ENCODE results near the gene AUNIP. TPM values are rescaled to one million over a fixed set of nuclear protein-coding genes. Genes with fewer than 3 reads are reported as not detected.

The AUNIP gene
- total RNA-seq, 1 experiment from 2014 or later, result 16.8 TPM

DNA sequence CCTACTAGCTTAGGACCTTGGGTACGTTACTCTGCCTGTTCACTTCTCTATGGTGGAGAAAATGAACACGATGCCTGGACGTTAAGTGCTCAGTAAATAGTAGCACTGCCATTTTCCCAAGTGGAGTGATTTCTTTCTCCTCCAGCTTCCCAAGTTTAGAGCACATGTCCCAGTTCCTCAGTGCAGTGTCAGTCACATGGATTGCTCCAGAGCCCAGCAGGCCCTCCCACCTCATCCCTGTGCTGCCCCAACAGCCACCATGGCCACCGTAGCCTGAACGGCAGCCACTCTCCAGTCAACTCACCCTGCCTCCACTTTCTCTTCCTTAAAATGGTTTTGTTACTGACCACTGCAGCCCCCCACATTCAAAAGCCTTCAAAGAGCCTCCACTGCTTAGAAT, 38.5 kb upstream of the AUNIP start:
- TF ChIP-seq, protein P1, sequence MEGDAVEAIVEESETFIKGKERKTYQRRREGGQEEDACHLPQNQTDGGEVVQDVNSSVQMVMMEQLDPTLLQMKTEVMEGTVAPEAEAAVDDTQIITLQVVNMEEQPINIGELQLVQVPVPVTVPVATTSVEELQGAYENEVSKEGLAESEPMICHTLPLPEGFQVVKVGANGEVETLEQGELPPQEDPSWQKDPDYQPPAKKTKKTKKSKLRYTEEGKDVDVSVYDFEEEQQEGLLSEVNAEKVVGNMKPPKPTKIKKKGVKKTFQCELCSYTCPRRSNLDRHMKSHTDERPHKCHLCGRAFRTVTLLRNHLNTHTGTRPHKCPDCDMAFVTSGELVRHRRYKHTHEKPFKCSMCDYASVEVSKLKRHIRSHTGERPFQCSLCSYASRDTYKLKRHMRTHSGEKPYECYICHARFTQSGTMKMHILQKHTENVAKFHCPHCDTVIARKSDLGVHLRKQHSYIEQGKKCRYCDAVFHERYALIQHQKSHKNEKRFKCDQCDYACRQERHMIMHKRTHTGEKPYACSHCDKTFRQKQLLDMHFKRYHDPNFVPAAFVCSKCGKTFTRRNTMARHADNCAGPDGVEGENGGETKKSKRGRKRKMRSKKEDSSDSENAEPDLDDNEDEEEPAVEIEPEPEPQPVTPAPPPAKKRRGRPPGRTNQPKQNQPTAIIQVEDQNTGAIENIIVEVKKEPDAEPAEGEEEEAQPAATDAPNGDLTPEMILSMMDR (IDR thresholded peaks at IDR 0.05; ENCODE audit: insufficient read depth in 1 of 2, low read depth in 1 of 2, low read length in 1 of 2, severe bottlenecking in 1 of 2, unreplicated experiment in 1 of 2), result no peak
- H3K27me3 ChIP-seq (replicated peaks; ENCODE audit: control insufficient read depth, insufficient read depth, low read length), result no peaks in the 10 kb centered on the region
- H3K4me3 ChIP-seq (ENCODE audit: low read depth, low read length), result no peak overlapping the region
- Mint-ChIP-seq H3K4me1 (ENCODE audit: low read depth, unreplicated experiment) (no peaks in the 10 kb centered on the region), H3K27ac (ENCODE audit: unreplicated experiment) (no peak overlapping the region), H3K9me3 (ENCODE audit: unreplicated experiment) (no peaks in the 10 kb centered on the region), H3K4me3 (ENCODE audit: unreplicated experiment) (no peak overlapping the region), H3K36me3 (ENCODE audit: insufficient read depth, unreplicated experiment) (peaks cover 28% of the 10 kb centered on the region), H3K27me3 (ENCODE audit: insufficient read depth, unreplicated experiment) (no peaks in the 10 kb centered on the region)
- H3K36me3 ChIP-seq (ENCODE audit: control insufficient read depth, insufficient read depth, low read length), result peaks cover 4% of the 10 kb centered on the region
- ChIA-PET POLR2A (no interaction called here), CTCF (interaction anchor here (5.4 kb wide), 1 partner anchor 101 kb away, joined by 69 read pairs; the partner anchor contains the start of gene PAFAH2)
- DNase-seq, result no peak
- BruUV-seq (replicated peaks), result no TSS peak
- peaks cover 20% of the 10 kb centered on the region for H3K4me1 ChIP-seq
- intact Hi-C loops (cut with micrococcal nuclease; ENCODE audit: unreplicated experiment), result no loop called here
- H3K9me3 ChIP-seq, result no peaks in the 10 kb centered on the region

DNA sequence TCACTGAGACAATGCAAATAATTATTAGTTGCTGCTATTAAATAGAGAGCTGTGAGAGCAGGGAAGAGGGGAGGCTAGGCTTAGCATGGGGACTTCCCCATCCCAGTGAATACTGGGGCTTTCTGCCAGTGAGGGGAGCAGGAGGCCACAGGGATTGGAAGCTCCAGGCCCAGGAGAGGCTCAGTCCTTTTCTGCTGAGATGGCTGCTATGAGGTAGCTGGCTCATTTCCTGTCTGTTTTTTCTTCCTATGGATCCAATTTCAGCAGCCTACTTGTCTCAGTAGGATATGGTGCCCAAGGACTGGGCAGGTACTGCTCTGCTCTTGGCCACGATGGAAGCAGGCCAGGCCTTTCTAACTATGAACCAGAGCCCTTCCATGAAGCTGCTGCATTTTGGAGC, 37.0 kb upstream of the AUNIP start:
- no peak for DNase-seq
- TF ChIP-seq, protein P1 (IDR thresholded peaks at IDR 0.05; ENCODE audit: insufficient read depth in 1 of 2, low read depth in 1 of 2, low read length in 1 of 2, severe bottlenecking in 1 of 2, unreplicated experiment in 1 of 2), result no peak
- Mint-ChIP-seq H3K4me3 (ENCODE audit: unreplicated experiment) (no peak overlapping the region), H3K4me1 (ENCODE audit: low read depth, unreplicated experiment) (no peaks in the 10 kb centered on the region), H3K9me3 (ENCODE audit: unreplicated experiment) (no peaks in the 10 kb centered on the region), H3K36me3 (ENCODE audit: insufficient read depth, unreplicated experiment) (peaks cover 28% of the 10 kb centered on the region), H3K27me3 (ENCODE audit: insufficient read depth, unreplicated experiment) (no peaks in the 10 kb centered on the region), H3K27ac (ENCODE audit: unreplicated experiment) (no peak overlapping the region)
- ChIA-PET CTCF (interaction anchor here (0.9 to 5.4 kb wide), 11 partner anchors 8 to 124 kb away, joined by 3 to 69 read pairs (median 6); partner anchors contain the start of genes PAFAH2 and PAQR7), POLR2A (interaction anchor here (2.1 kb wide), 1 partner anchor 21 kb away, joined by 10 read pairs; the partner anchor contains the start of gene PAQR7)
- peaks cover 4% of the 10 kb centered on the region for H3K36me3 ChIP-seq (ENCODE audit: control insufficient read depth, insufficient read depth, low read length)
- no peak overlapping the region for H3K4me3 ChIP-seq (ENCODE audit: low read depth, low read length)
- H3K9me3 ChIP-seq, result no peaks in the 10 kb centered on the region
- intact Hi-C loops (cut with micrococcal nuclease; ENCODE audit: unreplicated experiment), result no loop called here
- BruUV-seq (replicated peaks), result no TSS peak
- H3K4me1 ChIP-seq, result peaks cover 32% of the 10 kb centered on the region
- H3K27me3 ChIP-seq (replicated peaks; ENCODE audit: control insufficient read depth, insufficient read depth, low read length), result no peaks in the 10 kb centered on the region

GRCh38 chr1:25895365-25895990, 36.2 kb upstream of the AUNIP start:
- peaks cover 40% of the 10 kb centered on the region for H3K4me1 ChIP-seq
- intact Hi-C loops (cut with micrococcal nuclease; ENCODE audit: unreplicated experiment), result loop anchor here (1.0 kb wide), 3 partner anchors 58 to 115 kb away; partner anchors contain the start of gene PAFAH2
- H3K36me3 Mint-ChIP-seq (ENCODE audit: insufficient read depth, unreplicated experiment), result peaks cover 23% of the 10 kb centered on the region
- CTCF ChIA-PET, result interaction anchor here (0.6 to 5.4 kb wide), 22 partner anchors 9 to 667 kb away, joined by 3 to 69 read pairs (median 5); partner anchors contain the start of genes PAFAH2, PAQR7 and PDIK1L
- peak; percentile 85 to 91 for DNase-seq
- H3K4me1 Mint-ChIP-seq (ENCODE audit: low read depth, unreplicated experiment), result peaks cover 3% of the 10 kb centered on the region
- BruUV-seq (replicated peaks), result no TSS peak
- H3K4me3 ChIP-seq (ENCODE audit: low read depth, low read length), result no peak overlapping the region
- H3K27me3 ChIP-seq (replicated peaks; ENCODE audit: control insufficient read depth, insufficient read depth, low read length), result no peaks in the 10 kb centered on the region
- H3K9me3 ChIP-seq, result no peaks in the 10 kb centered on the region
- POLR2A ChIA-PET, result interaction anchor here (1.0 to 2.1 kb wide), 3 partner anchors 20 to 102 kb away, joined by 4 to 15 read pairs (median 10); partner anchors contain the start of genes PAFAH2 and PAQR7
- H3K27me3 Mint-ChIP-seq (ENCODE audit: insufficient read depth, unreplicated experiment), result no peaks in the 10 kb centered on the region
- TF ChIP-seq, protein P1 (IDR thresholded peaks at IDR 0.05; ENCODE audit: insufficient read depth in 1 of 2, low read depth in 1 of 2, low read length in 1 of 2, severe bottlenecking in 1 of 2, unreplicated experiment in 1 of 2), result peak; percentile 86 to 95
- no peak overlapping the region for H3K4me3 Mint-ChIP-seq (ENCODE audit: unreplicated experiment)
- peaks cover 4% of the 10 kb centered on the region for H3K36me3 ChIP-seq (ENCODE audit: control insufficient read depth, insufficient read depth, low read length)
- no peak overlapping the region for H3K27ac Mint-ChIP-seq (ENCODE audit: unreplicated experiment)
- no peaks in the 10 kb centered on the region for H3K9me3 Mint-ChIP-seq (ENCODE audit: unreplicated experiment)
